ENCODE measurements around the gene DLK1. TPM values are rescaled to one million over a fixed set of nuclear protein-coding genes. Genes with fewer than 3 reads are reported as not detected.

Gene DLK1
- total and polyA plus RNA-seq, 2 of the 13 experiments (the other 11 are each of a cell fraction or from before 2014, with no cell fraction given): 95.5 to 312 TPM

- no TSS peak for BruUV-seq (replicated peaks)
- no peak overlapping the region for H3K9ac ChIP-seq (ENCODE audit: insufficient read depth, low read depth, low read length)
Observed at GRCh38 chr14:100696590-100696989, 30.1 kb upstream of the DLK1 start.

GRCh38 chr14:100698066-100698465, 28.6 kb upstream of the DLK1 start:
- H3K4me3 ChIP-seq (replicated peaks in 1 of 3; ENCODE audit: insufficient read depth in 1 of 3, low read depth in 2 of 3, low read length in 3 of 3): no peak overlapping the region
- no peaks in the 10 kb centered on the region for H3K36me3 ChIP-seq (replicated peaks in 1 of 2; ENCODE audit: control insufficient read depth in 1 of 2, insufficient read depth in 2 of 2, low read length in 2 of 2)
- no peak overlapping the region for H3K9ac ChIP-seq (ENCODE audit: insufficient read depth, low read depth, low read length)
- FAIRE-seq (no peak), ATAC-seq (no peak), DNase-seq (ENCODE audit: low spot score) (no peak)
- ChIA-PET CTCF (ENCODE audit: low intra/inter-chr PET ratio, low total read pairs) (no interaction called here), POLR2A (no interaction called here)
- H3K4me2 ChIP-seq (ENCODE audit: low read depth, low read length): no peak overlapping the region
- H3K9me3 ChIP-seq (ENCODE audit: low read length): no peaks in the 10 kb centered on the region
- H3K79me2 ChIP-seq (ENCODE audit: insufficient read depth, low read length): no peaks in the 10 kb centered on the region
- H3K27me3 ChIP-seq (ENCODE audit: control insufficient read depth in 1 of 2, insufficient read depth in 2 of 2, low read length in 2 of 2): peaks cover 3 to 5% of the 10 kb centered on the region in 2 experiments; a peak in 1 of 5 replicates
- no peak overlapping the region for H3K27ac ChIP-seq (ENCODE audit: extremely low read length, insufficient read depth, low read length)
- intact Hi-C loops (cut with micrococcal nuclease; ENCODE audit: unreplicated experiment) (no loop called here), in situ Hi-C loops (cut with HindIII; ENCODE audit: extremely low pct_ligation_motif_present, low pct_unique_long_range_greater_than_20kb) (no loop called here)
- WGBS (ENCODE audit: low lambda C conversion rate): 38% methylated on average over 6 of the region's 10 CpGs
- no peak overlapping the region for H2AFZ ChIP-seq (ENCODE audit: low read length)
- BruUV-seq (replicated peaks): no TSS peak
- no peaks in the 10 kb centered on the region for H4K20me1 ChIP-seq (ENCODE audit: insufficient read depth, low read length)
- peaks cover 86% of the 10 kb centered on the region for H3K4me1 ChIP-seq (ENCODE audit: insufficient read depth, low read length)
- TF ChIP-seq NFE2 (CRISPR knock-in tag; IDR thresholded peaks at IDR 0.05) (no peak), DNMT1 (CRISPR knock-in tag; IDR thresholded peaks at IDR 0.05) (no peak), ZBTB3 (CRISPR knock-in tag; IDR thresholded peaks at IDR 0.05; ENCODE audit: borderline replicate concordance, low read depth) (no peak), ZNF761 (CRISPR knock-in tag; conservative IDR thresholded peaks at IDR 0.05) (no peak), SRY (CRISPR knock-in tag; IDR thresholded peaks at IDR 0.05) (no peak), ARID2 (CRISPR knock-in tag; IDR thresholded peaks at IDR 0.05; ENCODE audit: borderline replicate concordance) (no peak), TGIF2 (CRISPR knock-in tag; IDR thresholded peaks at IDR 0.05) (no peak), ZNF33B (CRISPR knock-in tag; IDR thresholded peaks at IDR 0.05) (no peak), ZNF530 (CRISPR knock-in tag; IDR thresholded peaks at IDR 0.05; ENCODE audit: low read depth) (no peak), SALL1 (CRISPR knock-in tag; IDR thresholded peaks at IDR 0.05) (no peak), FOXM1 (CRISPR knock-in tag; IDR thresholded peaks at IDR 0.05) (no peak), REXO4 (CRISPR knock-in tag; IDR thresholded peaks at IDR 0.05; ENCODE audit: borderline replicate concordance) (no peak)
- TF ChIP-seq, protein P1, sequence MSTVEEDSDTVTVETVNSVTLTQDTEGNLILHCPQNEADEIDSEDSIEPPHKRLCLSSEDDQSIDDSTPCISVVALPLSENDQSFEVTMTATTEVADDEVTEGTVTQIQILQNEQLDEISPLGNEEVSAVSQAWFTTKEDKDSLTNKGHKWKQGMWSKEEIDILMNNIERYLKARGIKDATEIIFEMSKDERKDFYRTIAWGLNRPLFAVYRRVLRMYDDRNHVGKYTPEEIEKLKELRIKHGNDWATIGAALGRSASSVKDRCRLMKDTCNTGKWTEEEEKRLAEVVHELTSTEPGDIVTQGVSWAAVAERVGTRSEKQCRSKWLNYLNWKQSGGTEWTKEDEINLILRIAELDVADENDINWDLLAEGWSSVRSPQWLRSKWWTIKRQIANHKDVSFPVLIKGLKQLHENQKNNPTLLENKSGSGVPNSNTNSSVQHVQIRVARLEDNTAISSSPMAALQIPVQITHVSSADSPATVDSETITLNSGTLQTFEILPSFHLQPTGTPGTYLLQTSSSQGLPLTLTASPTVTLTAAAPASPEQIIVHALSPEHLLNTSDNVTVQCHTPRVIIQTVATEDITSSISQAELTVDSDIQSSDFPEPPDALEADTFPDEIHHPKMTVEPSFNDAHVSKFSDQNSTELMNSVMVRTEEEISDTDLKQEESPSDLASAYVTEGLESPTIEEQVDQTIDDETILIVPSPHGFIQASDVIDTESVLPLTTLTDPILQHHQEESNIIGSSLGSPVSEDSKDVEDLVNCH (CRISPR knock-in tag; IDR thresholded peaks at IDR 0.05): no peak
- TF ChIP-seq, protein P2, sequence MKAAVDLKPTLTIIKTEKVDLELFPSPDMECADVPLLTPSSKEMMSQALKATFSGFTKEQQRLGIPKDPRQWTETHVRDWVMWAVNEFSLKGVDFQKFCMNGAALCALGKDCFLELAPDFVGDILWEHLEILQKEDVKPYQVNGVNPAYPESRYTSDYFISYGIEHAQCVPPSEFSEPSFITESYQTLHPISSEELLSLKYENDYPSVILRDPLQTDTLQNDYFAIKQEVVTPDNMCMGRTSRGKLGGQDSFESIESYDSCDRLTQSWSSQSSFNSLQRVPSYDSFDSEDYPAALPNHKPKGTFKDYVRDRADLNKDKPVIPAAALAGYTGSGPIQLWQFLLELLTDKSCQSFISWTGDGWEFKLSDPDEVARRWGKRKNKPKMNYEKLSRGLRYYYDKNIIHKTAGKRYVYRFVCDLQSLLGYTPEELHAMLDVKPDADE (CRISPR knock-in tag; IDR thresholded peaks at IDR 0.05): no peak

More at GRCh38 chr14:100696590-100696989, 30.1 kb upstream of the DLK1 start:
- intact Hi-C loops (cut with micrococcal nuclease; ENCODE audit: unreplicated experiment): no loop called here
- Histone ChIP-seq H3K4me1 (ENCODE audit: insufficient read depth, low read length) (peaks cover 92% of the 10 kb centered on the region), H3K79me2 (ENCODE audit: insufficient read depth, low read length) (no peaks in the 10 kb centered on the region), H3K27me3 (ENCODE audit: control insufficient read depth in 1 of 2, insufficient read depth in 2 of 2, low read length in 2 of 2) (peaks cover 0 to 2% of the 10 kb centered on the region in 2 experiments; a peak in 1 of 5 replicates), H3K9me3 (ENCODE audit: low read length) (no peaks in the 10 kb centered on the region), H3K36me3 (replicated peaks in 1 of 2; ENCODE audit: control insufficient read depth in 1 of 2, insufficient read depth in 2 of 2, low read length in 2 of 2) (no peaks in the 10 kb centered on the region), H3K27ac (ENCODE audit: extremely low read length, insufficient read depth, low read length) (no peak overlapping the region), H2AFZ (ENCODE audit: low read length) (no peak overlapping the region), H3K4me3 (replicated peaks in 1 of 3; ENCODE audit: insufficient read depth in 1 of 3, low read depth in 2 of 3, low read length in 3 of 3) (no peak overlapping the region), H3K4me2 (ENCODE audit: low read depth, low read length) (no peak overlapping the region), H4K20me1 (ENCODE audit: insufficient read depth, low read length) (no peaks in the 10 kb centered on the region)
- no peak for DNase-seq (ENCODE audit: low spot score)
- FAIRE-seq: no peak
- in situ Hi-C loops (cut with HindIII; ENCODE audit: extremely low pct_ligation_motif_present, low pct_unique_long_range_greater_than_20kb): no loop called here
- no peak for ATAC-seq
- ChIA-PET CTCF (ENCODE audit: low intra/inter-chr PET ratio, low total read pairs) (no interaction called here), POLR2A (interaction anchor here (1.1 kb wide), 1 partner anchor 54 kb away, joined by 3 read pairs; no protein-coding TSS in a partner anchor)
- TF ChIP-seq POLR2A (IDR thresholded peaks at IDR 0.05; ENCODE audit: insufficient read depth in 1 of 2, low read depth in 2 of 2, low read length in 2 of 2) (no peak), CBX5 (CRISPR knock-in tag; IDR thresholded peaks at IDR 0.05; ENCODE audit: borderline replicate concordance) (no peak), ZFP1 (CRISPR knock-in tag; IDR thresholded peaks at IDR 0.05) (no peak), SAP130 (CRISPR knock-in tag; IDR thresholded peaks at IDR 0.05; ENCODE audit: low read depth) (no peak), ETV6 (CRISPR knock-in tag; conservative IDR thresholded peaks at IDR 0.05) (no peak)
- WGBS (ENCODE audit: low lambda C conversion rate): 67% methylated on average over 6 of the region's 11 CpGs
